Measurements from ENCODE around the gene EXOSC5. TPM values are rescaled to one million over a fixed set of nuclear protein-coding genes. Genes with fewer than 3 reads are reported as not detected.

The EXOSC5 gene
- total RNA-seq, 2 experiments from 2014 or later, result 40.0 to 55.8 TPM

GRCh38 chr19:41341669-41342490, 55.3 kb downstream of the EXOSC5 start:
- Histone ChIP-seq H2AFZ (ENCODE audit: low read length) (no peak overlapping the region), H3K9me3 (ENCODE audit: low read length) (no peaks in the 10 kb centered on the region), H3K4me3 (ENCODE audit: low read depth, low read length, poor library complexity, severe bottlenecking) (no peak overlapping the region), H3K4me2 (ENCODE audit: low read length) (no peak overlapping the region), H4K20me1 (ENCODE audit: insufficient read depth, low read length) (no peaks in the 10 kb centered on the region; the same call in 1 of the 2 replicates), H3K4me1 (ENCODE audit: insufficient read depth, low read length, poor library complexity, severe bottlenecking) (no peaks in the 10 kb centered on the region), H3K79me2 (ENCODE audit: insufficient read depth, low read depth, low read length) (no peaks in the 10 kb centered on the region), H3K9me2 (ENCODE audit: insufficient read depth, low read length) (no peaks in the 10 kb centered on the region), H3K27ac (ENCODE audit: low read depth, low read length, poor library complexity, severe bottlenecking) (no peak overlapping the region), H3K36me3 (ENCODE audit: insufficient read depth, low read length) (peaks cover 83% of the 10 kb centered on the region)
- ChIA-PET CTCF (ENCODE audit: unreplicated experiment) (interaction anchor here (0.6 kb wide), 1 partner anchor 68 kb away, joined by 5 read pairs; no protein-coding TSS in a partner anchor), POLR2A (no interaction called here)
- TF ChIP-seq CTCF (conservative IDR thresholded peaks at IDR 0.05; ENCODE audit: low read length) (no peak), EZH2phosphoT487 (IDR thresholded peaks at IDR 0.05; ENCODE audit: borderline replicate concordance, low read depth, low read length) (no peak)
- DNase-seq (ENCODE audit: low spot score), result no peak
- intact Hi-C loops (cut with micrococcal nuclease; ENCODE audit: unreplicated experiment), result no loop called here
- BruUV-seq (replicated peaks), result no TSS peak

- no peak overlapping the region for H3K4me2 ChIP-seq (ENCODE audit: low read length)
- no peak for TF ChIP-seq CTCF (conservative IDR thresholded peaks at IDR 0.05; ENCODE audit: low read length)
- no peak for TF ChIP-seq EZH2phosphoT487 (IDR thresholded peaks at IDR 0.05; ENCODE audit: borderline replicate concordance, low read depth, low read length)
- no peaks in the 10 kb centered on the region; the same call in 1 of the 2 replicates for H4K20me1 ChIP-seq (ENCODE audit: insufficient read depth, low read length)
- ChIA-PET POLR2A (interaction anchor here (1.0 kb wide), 1 partner anchor 9 kb away, joined by 3 read pairs; no protein-coding TSS in a partner anchor), CTCF (ENCODE audit: unreplicated experiment) (no interaction called here)
- no peaks in the 10 kb centered on the region for H3K9me2 ChIP-seq (ENCODE audit: insufficient read depth, low read length)
- H3K79me2 ChIP-seq (ENCODE audit: insufficient read depth, low read depth, low read length), result no peaks in the 10 kb centered on the region
- DNase-seq (ENCODE audit: low spot score), result no peak
- H3K36me3 ChIP-seq (ENCODE audit: insufficient read depth, low read length), result peaks cover 85% of the 10 kb centered on the region
- H3K4me1 ChIP-seq (ENCODE audit: insufficient read depth, low read length, poor library complexity, severe bottlenecking), result no peaks in the 10 kb centered on the region
- H3K4me3 ChIP-seq (ENCODE audit: low read depth, low read length, poor library complexity, severe bottlenecking), result no peak overlapping the region
- intact Hi-C loops (cut with micrococcal nuclease; ENCODE audit: unreplicated experiment), result no loop called here
- TSS peak; percentile 90 for BruUV-seq (replicated peaks)
- H3K27ac ChIP-seq (ENCODE audit: low read depth, low read length, poor library complexity, severe bottlenecking), result no peak overlapping the region
- no peaks in the 10 kb centered on the region for H3K9me3 ChIP-seq (ENCODE audit: low read length)
- H2AFZ ChIP-seq (ENCODE audit: low read length), result no peak overlapping the region
Measured at GRCh38 chr19:41339936-41340335, 57.2 kb downstream of the EXOSC5 start.

Small RNAs within 50 kb of the gene (small RNA-seq; reads per million reads assigned to genes)
- not detected for gene RF00017

Other genes with a start within 250 kb of the EXOSC5 start
- not detected in 2 replicates for gene CYP2S1, start 204.1 kb downstream of the EXOSC5 start, total RNA-seq (2014; rRNA removed; shearing (Covaris generic))
- not detected in 2 replicates for gene CYP2S1, start 204.1 kb downstream of the EXOSC5 start, total RNA-seq (2022)
- gene AXL, start 178.1 kb downstream of the EXOSC5 start, total RNA-seq (2014; rRNA removed; shearing (Covaris generic)), result not detected in 2 replicates
- not detected in 2 replicates for gene AXL, start 178.1 kb downstream of the EXOSC5 start, total RNA-seq (2022)
- 194 and 200 TPM in 2 replicates for gene HNRNPUL1, start 133.0 kb downstream of the EXOSC5 start, total RNA-seq (2014; rRNA removed; shearing (Covaris generic))
- 360 and 377 TPM in 2 replicates for gene HNRNPUL1, start 133.0 kb downstream of the EXOSC5 start, total RNA-seq (2022)
- 14.4 and 15.0 TPM in 2 replicates for gene CCDC97, start 87.2 kb downstream of the EXOSC5 start, total RNA-seq (2014; rRNA removed; shearing (Covaris generic))
- 35.0 and 36.6 TPM in 2 replicates for gene CCDC97, start 87.2 kb downstream of the EXOSC5 start, total RNA-seq (2022)
- 10.9 and 15.5 TPM in 2 replicates for gene TGFB1, start 43.4 kb downstream of the EXOSC5 start, total RNA-seq (2014; rRNA removed; shearing (Covaris generic))
- 69.9 and 88.8 TPM in 2 replicates for gene TGFB1, start 43.4 kb downstream of the EXOSC5 start, total RNA-seq (2022)
- gene B9D2, start 33.2 kb downstream of the EXOSC5 start, total RNA-seq (2014; rRNA removed; shearing (Covaris generic)), result 1.7 and 3.9 TPM in 2 replicates
- gene B9D2, start 33.2 kb downstream of the EXOSC5 start, total RNA-seq (2022), result 3.4 and 5.2 TPM in 2 replicates
- gene TMEM91, start 20.8 kb downstream of the EXOSC5 start, total RNA-seq (2014; rRNA removed; shearing (Covaris generic)), result 5.6 and 10.7 TPM in 2 replicates
- gene TMEM91, start 20.8 kb downstream of the EXOSC5 start, total RNA-seq (2022), result 12.7 and 13.5 TPM in 2 replicates
- 34.6 and 66.4 TPM in 2 replicates for gene BCKDHA, start 459 bp upstream of the EXOSC5 start, total RNA-seq (2014; rRNA removed; shearing (Covaris generic))
- 16.8 and 17.8 TPM in 2 replicates for gene BCKDHA, start 459 bp upstream of the EXOSC5 start, total RNA-seq (2022)
- 0.47 TPM in 1 of 2 replicates, not detected in the other for gene B3GNT8, start 30.0 kb upstream of the EXOSC5 start, total RNA-seq (2014; rRNA removed; shearing (Covaris generic))
- 0.40 TPM in 1 of 2 replicates, not detected in the other for gene B3GNT8, start 30.0 kb upstream of the EXOSC5 start, total RNA-seq (2022)
- gene DMAC2, start 42.6 kb upstream of the EXOSC5 start, total RNA-seq (2014; rRNA removed; shearing (Covaris generic)), result 22.4 and 30.6 TPM in 2 replicates
- gene DMAC2, start 42.6 kb upstream of the EXOSC5 start, total RNA-seq (2022), result 40.6 and 41.6 TPM in 2 replicates
- gene ERICH4, start 45.8 kb upstream of the EXOSC5 start, total RNA-seq (2014; rRNA removed; shearing (Covaris generic)), result not detected in 2 replicates
- gene ERICH4, start 45.8 kb upstream of the EXOSC5 start, total RNA-seq (2022), result not detected in 2 replicates
- 25.9 and 40.8 TPM in 2 replicates for gene CEACAM21, start 178.8 kb upstream of the EXOSC5 start, total RNA-seq (2014; rRNA removed; shearing (Covaris generic))
- 52.5 and 56.0 TPM in 2 replicates for gene CEACAM21, start 178.8 kb upstream of the EXOSC5 start, total RNA-seq (2022)
- not detected in 2 replicates for gene CEACAM4, start 229.7 kb upstream of the EXOSC5 start, total RNA-seq (2014; rRNA removed; shearing (Covaris generic))
- gene CEACAM4, start 229.7 kb upstream of the EXOSC5 start, total RNA-seq (2022), result not detected in 2 replicates